ENCODE results near the gene GALP. TPM values are rescaled to one million over a fixed set of nuclear protein-coding genes. Genes with fewer than 3 reads are reported as not detected.

The GALP gene
- total RNA-seq, 1 experiment from 2014 or later = not detected

GRCh38 chr19:56131651-56132050 lies 44.2 kb upstream of the GALP start:
- peaks cover 11% of the 10 kb centered on the region; the same call in 1 of the 2 replicates for H3F3A ChIP-seq (ENCODE audit: insufficient read depth, low read depth)
- ChIA-PET CTCF (no interaction called here), POLR2A (ENCODE audit: unreplicated experiment) (no interaction called here)
- peaks cover 5% of the 10 kb centered on the region; the same call in 1 of the 2 replicates for H3K4me1 ChIP-seq (replicated peaks; ENCODE audit: insufficient read depth)
- BruUV-seq (replicated peaks) = no TSS peak
- H3K9me2 ChIP-seq (ENCODE audit: insufficient read depth) = no peaks in the 10 kb centered on the region
- H3K27ac ChIP-seq = no peak overlapping the region
- TF ChIP-seq CTCF (conservative IDR thresholded peaks at IDR 0.05) (no peak), EZH2 (IDR thresholded peaks at IDR 0.05; ENCODE audit: low read depth) (no peak)
- H3K36me3 ChIP-seq (ENCODE audit: low read depth) = no peaks in the 10 kb centered on the region
- no peaks in the 10 kb centered on the region for H3K9me3 ChIP-seq (ENCODE audit: insufficient read depth, low read depth)
- DNase-seq = peak in 1 of 2 experiments; percentile 35
- intact Hi-C loops (cut with micrococcal nuclease; ENCODE audit: unreplicated experiment) = no loop called here
- no peaks in the 10 kb centered on the region for H4K20me1 ChIP-seq (ENCODE audit: insufficient read depth)
- no peak overlapping the region for H2AFZ ChIP-seq
- H3K4me2 ChIP-seq = no peak overlapping the region
- H3K79me2 ChIP-seq (ENCODE audit: low read depth) = no peaks in the 10 kb centered on the region
- no peak overlapping the region for H3K4me3 ChIP-seq
- no peaks in the 10 kb centered on the region for H3K27me3 ChIP-seq (ENCODE audit: insufficient read depth, low read depth)

GRCh38 chr19:56132316-56132822 lies 43.4 kb upstream of the GALP start:
- no peaks in the 10 kb centered on the region for H3K36me3 ChIP-seq (ENCODE audit: low read depth)
- H3K27me3 ChIP-seq (ENCODE audit: insufficient read depth, low read depth) = no peaks in the 10 kb centered on the region
- intact Hi-C loops (cut with micrococcal nuclease; ENCODE audit: unreplicated experiment) = no loop called here
- CTCF ChIA-PET = no interaction called here
- H3K9me3 ChIP-seq (ENCODE audit: insufficient read depth, low read depth) = no peaks in the 10 kb centered on the region
- H2AFZ ChIP-seq = no peak overlapping the region
- no TSS peak for BruUV-seq (replicated peaks)
- no peaks in the 10 kb centered on the region for H4K20me1 ChIP-seq (ENCODE audit: insufficient read depth)
- H3F3A ChIP-seq (ENCODE audit: insufficient read depth, low read depth) = peaks cover 14% of the 10 kb centered on the region; the same call in 1 of the 2 replicates
- no peak overlapping the region for H3K4me3 ChIP-seq
- H3K27ac ChIP-seq = no peak overlapping the region
- H3K9me2 ChIP-seq (ENCODE audit: insufficient read depth) = no peaks in the 10 kb centered on the region
- DNase-seq = peak in 1 of 2 experiments; percentile 22
- H3K4me1 ChIP-seq (replicated peaks; ENCODE audit: insufficient read depth) = peaks cover 6% of the 10 kb centered on the region; the same call in 1 of the 2 replicates
- POLR2A ChIA-PET (ENCODE audit: unreplicated experiment) = no interaction called here
- no peaks in the 10 kb centered on the region for H3K79me2 ChIP-seq (ENCODE audit: low read depth)
- TF ChIP-seq EZH2 (IDR thresholded peaks at IDR 0.05; ENCODE audit: low read depth) (no peak), CTCF (conservative IDR thresholded peaks at IDR 0.05) (no peak)
- no peak overlapping the region for H3K4me2 ChIP-seq

GRCh38 chr19:56133858-56134653 lies 41.8 kb upstream of the GALP start:
- intact Hi-C loops (cut with micrococcal nuclease; ENCODE audit: unreplicated experiment) = no loop called here
- ChIA-PET POLR2A (ENCODE audit: unreplicated experiment) (interaction anchor here (0.7 kb wide), 1 partner anchor 13 kb away, joined by 5 read pairs; the partner anchor contains the start of gene ZNF787), CTCF (no interaction called here)
- Histone ChIP-seq H3K27me3 (ENCODE audit: insufficient read depth, low read depth) (no peaks in the 10 kb centered on the region), H3K9me3 (ENCODE audit: insufficient read depth, low read depth) (no peaks in the 10 kb centered on the region), H3K27ac (no peak overlapping the region), H3K4me2 (peak overlapping the region; percentile 24; the same call in 1 of the 2 replicates), H3K4me3 (no peak overlapping the region), H3K79me2 (ENCODE audit: low read depth) (no peaks in the 10 kb centered on the region), H3K36me3 (ENCODE audit: low read depth) (no peaks in the 10 kb centered on the region), H2AFZ (no peak overlapping the region), H3K4me1 (replicated peaks; ENCODE audit: insufficient read depth) (peaks cover 16% of the 10 kb centered on the region), H3F3A (ENCODE audit: insufficient read depth, low read depth) (peaks cover 23% of the 10 kb centered on the region; the same call in 1 of the 2 replicates), H4K20me1 (ENCODE audit: insufficient read depth) (no peaks in the 10 kb centered on the region), H3K9me2 (ENCODE audit: insufficient read depth) (no peaks in the 10 kb centered on the region)
- no TSS peak for BruUV-seq (replicated peaks)
- DNase-seq = peak in 1 of 2 experiments; percentile 61
- TF ChIP-seq EZH2 (IDR thresholded peaks at IDR 0.05; ENCODE audit: low read depth) (no peak), CTCF (conservative IDR thresholded peaks at IDR 0.05) (no peak)

Data from PC-9 (cell line).